ENCODE measurements around the gene RALGAPA1. TPM values are rescaled to one million over a fixed set of nuclear protein-coding genes. Genes with fewer than 3 reads are reported as not detected.

RALGAPA1 gene
- total RNA-seq, 1 donor: 39.1 TPM

DNA sequence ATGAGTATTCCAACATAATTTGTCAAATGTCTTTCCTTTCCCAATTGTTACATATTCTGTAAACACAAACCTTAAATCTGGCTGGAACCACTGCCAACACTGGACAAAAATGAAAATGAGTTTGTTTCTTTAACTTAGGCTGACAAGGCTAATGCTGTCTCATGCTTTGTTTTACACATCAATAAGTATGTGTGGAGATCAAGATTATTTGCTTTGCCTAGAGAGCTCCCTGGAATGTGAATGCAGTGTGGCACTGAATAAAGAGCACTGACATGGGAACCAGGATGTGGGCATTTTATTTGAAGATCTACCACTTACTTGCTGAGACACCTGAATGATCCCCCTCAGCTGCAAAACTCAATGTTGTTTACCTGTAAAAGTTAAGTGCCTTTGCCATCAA, 61.7 kb downstream of the RALGAPA1 start:
- Histone ChIP-seq H3K27ac (ENCODE audit: low read depth, low read length) (no peak overlapping the region), H3K27me3 (ENCODE audit: insufficient read depth, low read length) (no peaks in the 10 kb centered on the region), H3K36me3 (ENCODE audit: insufficient read depth, low read length) (peaks cover 3% of the 10 kb centered on the region), H2AFZ (ENCODE audit: low read length) (no peak overlapping the region), H3K4me3 (ENCODE audit: insufficient read depth, low read length) (no peak overlapping the region), H3K79me2 (ENCODE audit: insufficient read depth, low read length) (no peaks in the 10 kb centered on the region), H3K4me1 (ENCODE audit: insufficient read depth, low read length) (no peaks in the 10 kb centered on the region), H3K4me2 (ENCODE audit: insufficient read depth, low read length) (no peak overlapping the region), H4K20me1 (ENCODE audit: insufficient read depth, low read length) (no peaks in the 10 kb centered on the region), H3K9me3 (ENCODE audit: low read depth, low read length) (no peaks in the 10 kb centered on the region)
- TF ChIP-seq, protein P1, sequence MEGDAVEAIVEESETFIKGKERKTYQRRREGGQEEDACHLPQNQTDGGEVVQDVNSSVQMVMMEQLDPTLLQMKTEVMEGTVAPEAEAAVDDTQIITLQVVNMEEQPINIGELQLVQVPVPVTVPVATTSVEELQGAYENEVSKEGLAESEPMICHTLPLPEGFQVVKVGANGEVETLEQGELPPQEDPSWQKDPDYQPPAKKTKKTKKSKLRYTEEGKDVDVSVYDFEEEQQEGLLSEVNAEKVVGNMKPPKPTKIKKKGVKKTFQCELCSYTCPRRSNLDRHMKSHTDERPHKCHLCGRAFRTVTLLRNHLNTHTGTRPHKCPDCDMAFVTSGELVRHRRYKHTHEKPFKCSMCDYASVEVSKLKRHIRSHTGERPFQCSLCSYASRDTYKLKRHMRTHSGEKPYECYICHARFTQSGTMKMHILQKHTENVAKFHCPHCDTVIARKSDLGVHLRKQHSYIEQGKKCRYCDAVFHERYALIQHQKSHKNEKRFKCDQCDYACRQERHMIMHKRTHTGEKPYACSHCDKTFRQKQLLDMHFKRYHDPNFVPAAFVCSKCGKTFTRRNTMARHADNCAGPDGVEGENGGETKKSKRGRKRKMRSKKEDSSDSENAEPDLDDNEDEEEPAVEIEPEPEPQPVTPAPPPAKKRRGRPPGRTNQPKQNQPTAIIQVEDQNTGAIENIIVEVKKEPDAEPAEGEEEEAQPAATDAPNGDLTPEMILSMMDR (IDR thresholded peaks at IDR 0.05; ENCODE audit: extremely low read depth, low read depth, low read length): no peak
- no peak for DNase-seq (ENCODE audit: insufficient read length, low spot score, missing footprints)

DNA sequence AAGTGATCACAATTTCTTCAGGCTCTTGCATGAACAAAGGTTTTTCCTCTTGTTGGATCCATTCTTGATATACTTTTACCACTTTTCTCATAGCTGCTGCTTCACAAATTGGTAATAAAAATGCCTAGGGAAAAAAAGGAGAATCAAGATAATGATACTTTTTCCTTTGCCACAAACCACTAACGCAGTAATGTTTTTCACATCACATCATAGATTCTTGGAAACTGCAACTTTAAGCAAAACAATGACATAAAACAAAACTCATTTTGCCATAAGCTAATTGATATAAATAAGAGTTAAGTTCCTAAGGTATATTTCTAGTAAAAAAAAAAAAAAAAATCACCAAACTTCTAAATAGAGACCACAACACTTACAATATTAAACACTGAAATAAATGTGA, 66.7 kb downstream of the RALGAPA1 start:
- peaks cover 3% of the 10 kb centered on the region for H3K36me3 ChIP-seq (ENCODE audit: insufficient read depth, low read length)
- H2AFZ ChIP-seq (ENCODE audit: low read length): no peak overlapping the region
- no peaks in the 10 kb centered on the region for H4K20me1 ChIP-seq (ENCODE audit: insufficient read depth, low read length)
- H3K27ac ChIP-seq (ENCODE audit: low read depth, low read length): no peak overlapping the region
- H3K4me3 ChIP-seq (ENCODE audit: insufficient read depth, low read length): no peak overlapping the region
- no peaks in the 10 kb centered on the region for H3K4me1 ChIP-seq (ENCODE audit: insufficient read depth, low read length)
- H3K9me3 ChIP-seq (ENCODE audit: low read depth, low read length): no peaks in the 10 kb centered on the region
- no peaks in the 10 kb centered on the region for H3K27me3 ChIP-seq (ENCODE audit: insufficient read depth, low read length)
- no peak for DNase-seq (ENCODE audit: insufficient read length, low spot score, missing footprints)
- H3K79me2 ChIP-seq (ENCODE audit: insufficient read depth, low read length): no peaks in the 10 kb centered on the region
- no peak overlapping the region for H3K4me2 ChIP-seq (ENCODE audit: insufficient read depth, low read length)
- TF ChIP-seq, protein P1 (IDR thresholded peaks at IDR 0.05; ENCODE audit: extremely low read depth, low read depth, low read length): no peak

- no peak overlapping the region for H2AFZ ChIP-seq (ENCODE audit: low read length)
- no peak overlapping the region for H3K27ac ChIP-seq (ENCODE audit: low read depth, low read length)
- peaks cover 3% of the 10 kb centered on the region for H3K36me3 ChIP-seq (ENCODE audit: insufficient read depth, low read length)
- no peaks in the 10 kb centered on the region for H3K4me1 ChIP-seq (ENCODE audit: insufficient read depth, low read length)
- TF ChIP-seq, protein P1 (IDR thresholded peaks at IDR 0.05; ENCODE audit: extremely low read depth, low read depth, low read length): no peak
- no peaks in the 10 kb centered on the region for H3K79me2 ChIP-seq (ENCODE audit: insufficient read depth, low read length)
- no peak for DNase-seq (ENCODE audit: insufficient read length, low spot score, missing footprints)
- H3K4me3 ChIP-seq (ENCODE audit: insufficient read depth, low read length): no peak overlapping the region
- H3K27me3 ChIP-seq (ENCODE audit: insufficient read depth, low read length): no peaks in the 10 kb centered on the region
- no peaks in the 10 kb centered on the region for H3K9me3 ChIP-seq (ENCODE audit: low read depth, low read length)
- no peaks in the 10 kb centered on the region for H4K20me1 ChIP-seq (ENCODE audit: insufficient read depth, low read length)
- H3K4me2 ChIP-seq (ENCODE audit: insufficient read depth, low read length): no peak overlapping the region
Observed at GRCh38 chr14:35742032-35742371, 67.1 kb downstream of the RALGAPA1 start.

DNA sequence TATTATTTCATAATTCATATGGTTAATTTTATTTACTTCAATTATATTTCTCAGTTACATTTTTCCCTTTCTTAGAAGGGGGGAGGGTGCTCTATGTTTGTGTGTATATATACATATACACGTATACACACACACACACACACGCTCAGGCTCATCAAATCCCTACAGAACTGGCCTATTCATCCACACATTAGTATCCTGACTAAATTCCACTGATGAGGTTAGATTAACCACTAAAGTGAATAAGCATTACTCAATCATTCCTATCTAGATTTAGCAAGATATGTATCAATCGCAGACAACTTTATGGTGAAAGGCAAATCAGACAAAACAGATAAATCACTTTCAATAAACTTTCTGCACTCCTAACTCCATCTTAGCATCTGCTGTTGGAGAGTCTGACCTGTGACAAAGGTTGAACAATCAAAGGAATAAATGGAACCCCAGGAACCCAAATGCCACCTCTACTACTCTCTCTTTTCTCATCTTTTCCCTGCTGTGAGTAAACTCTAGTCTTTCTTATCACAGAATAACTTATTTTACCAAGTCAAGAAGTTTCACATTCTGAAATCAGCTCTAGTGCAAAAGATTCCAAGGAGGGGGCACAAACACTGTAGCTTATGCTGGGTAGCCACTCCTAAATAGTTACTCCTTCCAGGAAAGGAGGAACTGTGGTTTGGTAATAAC, 67.6 kb downstream of the RALGAPA1 start:
- no peak overlapping the region for H3K27ac ChIP-seq (ENCODE audit: low read depth, low read length)
- no peak overlapping the region for H3K4me3 ChIP-seq (ENCODE audit: insufficient read depth, low read length)
- no peaks in the 10 kb centered on the region for H3K79me2 ChIP-seq (ENCODE audit: insufficient read depth, low read length)
- H3K36me3 ChIP-seq (ENCODE audit: insufficient read depth, low read length): peaks cover 3% of the 10 kb centered on the region
- TF ChIP-seq, protein P1 (IDR thresholded peaks at IDR 0.05; ENCODE audit: extremely low read depth, low read depth, low read length): no peak
- no peaks in the 10 kb centered on the region for H4K20me1 ChIP-seq (ENCODE audit: insufficient read depth, low read length)
- no peak overlapping the region for H3K4me2 ChIP-seq (ENCODE audit: insufficient read depth, low read length)
- no peak for DNase-seq (ENCODE audit: insufficient read length, low spot score, missing footprints)
- no peaks in the 10 kb centered on the region for H3K4me1 ChIP-seq (ENCODE audit: insufficient read depth, low read length)
- H3K27me3 ChIP-seq (ENCODE audit: insufficient read depth, low read length): no peaks in the 10 kb centered on the region
- H3K9me3 ChIP-seq (ENCODE audit: low read depth, low read length): no peaks in the 10 kb centered on the region
- H2AFZ ChIP-seq (ENCODE audit: low read length): no peak overlapping the region

All from osteoblast (primary cell).